ENCODE measurements around the gene KLHL22.

- TF ChIP-seq CTCF (conservative IDR thresholded peaks at IDR 0.05 in 1 of 2, IDR thresholded peaks at IDR 0.05 in 1 of 2; ENCODE audit: extremely low read depth in 1 of 2, insufficient read depth in 1 of 2, low read depth in 1 of 2, low read length in 2 of 2) (no peak), EZH2 (IDR thresholded peaks at IDR 0.05; ENCODE audit: borderline replicate concordance, low read length) (no peak)
Measured at GRCh38 chr22:20469110-20469868, 26.3 kb downstream of the KLHL22 start.

All from mammary epithelial cell (primary cell).